Sigmoid colon (tissue), 4 donors: ENCODE measurements around the gene ANTXRL.

Experiments used
- CTCF ChIP-seq, 4 experiments: fragments of 450-650 bp in 3 of 4; fragments of 200-600 bp in 1 of 4; IDR thresholded peaks; one replicate each; pipeline ENCODE4 v1.5.1; 2016 to 2019; ENCODE audit warnings: antibody characterized with exemption in 4 of 4, mild to moderate bottlenecking in 3 of 4, moderate library complexity in 2 of 4
- EP300 ChIP-seq, 4 donors: sonication (generic); formaldehyde crosslinking; IDR thresholded peaks; one replicate each; pipeline ENCODE4 v1.6.1; 2017; ENCODE audit warnings: antibody characterized with exemption in 4 of 4

GRCh38 chr10:46266306-46266985, 20.4 kb upstream of the ANTXRL start:
- TF ChIP-seq CTCF (IDR thresholded peaks at IDR 0.05) (no peak), EP300 (IDR thresholded peaks at IDR 0.05) (no peak)
